GM23338 (cell line): ENCODE results near the gene APCDD1L.

Experiments used
- CREB1 ChIP-seq: fragments of 250-450 bp; sonication (Bioruptor Pico); IDR thresholded peaks from 2 replicates; pipeline ENCODE4 v1.5.0; 2020; ENCODE audit warnings: low read depth, mild to moderate bottlenecking, moderate library complexity
- EZH2 ChIP-seq: fragments of 200-600 bp; sonication (generic); IDR thresholded peaks from one replicate; pipeline ENCODE4 v1.8.0; 2017; ENCODE audit warnings: antibody characterized with exemption, mild to moderate bottlenecking, low read depth; ENCODE audit not compliant: unreplicated experiment
- EZH2phosphoT487 ChIP-seq: fragments of 200-600 bp; sonication (generic); IDR thresholded peaks from one replicate; pipeline ENCODE4 v1.8.1; 2018; ENCODE audit warnings: antibody characterized with exemption; ENCODE audit not compliant: unreplicated experiment
- JUNB ChIP-seq: IDR thresholded peaks from one replicate; pipeline ENCODE4 v1.6.1; 2016; ENCODE audit warnings: antibody characterized with exemption; ENCODE audit not compliant: unreplicated experiment
- NANOG ChIP-seq: IDR thresholded peaks from 2 replicates; pipeline ENCODE4 v1.6.1; 2016; ENCODE audit warnings: antibody characterized with exemption, borderline replicate concordance
- POLR2AphosphoS5 ChIP-seq: IDR thresholded peaks from 2 replicates; pipeline ENCODE4 v1.6.1; 2016; ENCODE audit warnings: antibody characterized with exemption, low read depth
- ZNF114 ChIP-seq: fragments of 250-450 bp; sonication (Bioruptor Pico); IDR thresholded peaks from 2 replicates; pipeline ENCODE4 v1.5.0; 2020; ENCODE audit warnings: mild to moderate bottlenecking, moderate library complexity
- ZNF331 ChIP-seq: fragments of 250-450 bp; sonication (Bioruptor Pico); IDR thresholded peaks from 2 replicates; pipeline ENCODE4 v1.5.0; 2020; ENCODE audit warnings: low read depth, mild to moderate bottlenecking, moderate library complexity
- TF ChIP-seq, protein P1 (sequence below), 2 experiments: fragments of 200-600 bp in 1 of 2; sonication (generic) in 1 of 2; conservative IDR thresholded peaks; 2 replicates each; pipeline versions ENCODE4 v1.5.1 to v1.6.1; 2016 to 2017; ENCODE audit warnings: antibody characterized with exemption in 2 of 2, low read depth in 2 of 2, mild to moderate bottlenecking in 2 of 2, moderate library complexity in 1 of 2
- TF ChIP-seq, protein P2 (sequence below): IDR thresholded peaks from 2 replicates; pipeline ENCODE4 v1.6.1; 2016; ENCODE audit warnings: antibody characterized with exemption

DNA sequence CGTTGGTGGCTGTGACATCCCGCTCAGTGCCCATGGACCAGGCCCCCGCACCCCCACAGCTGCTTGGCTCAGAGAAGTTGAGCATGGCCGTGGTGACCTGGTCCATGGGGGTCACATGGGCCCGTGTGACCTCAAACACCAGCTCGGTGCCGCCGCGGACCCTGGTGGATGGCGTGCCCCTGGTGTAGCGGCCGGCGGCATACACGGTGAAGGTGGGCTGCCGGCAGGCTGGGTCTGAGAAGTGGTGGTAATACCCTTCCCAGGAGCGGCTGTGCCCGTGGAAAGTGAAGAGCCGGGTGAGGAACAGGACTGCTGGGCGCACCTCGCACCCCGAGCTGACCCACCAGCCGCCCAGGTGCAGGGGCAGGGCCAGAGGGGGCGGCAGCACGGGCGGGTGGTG is 54.1 kb downstream of the APCDD1L start:
- no peak for TF ChIP-seq EZH2phosphoT487
- TF ChIP-seq, protein P1, sequence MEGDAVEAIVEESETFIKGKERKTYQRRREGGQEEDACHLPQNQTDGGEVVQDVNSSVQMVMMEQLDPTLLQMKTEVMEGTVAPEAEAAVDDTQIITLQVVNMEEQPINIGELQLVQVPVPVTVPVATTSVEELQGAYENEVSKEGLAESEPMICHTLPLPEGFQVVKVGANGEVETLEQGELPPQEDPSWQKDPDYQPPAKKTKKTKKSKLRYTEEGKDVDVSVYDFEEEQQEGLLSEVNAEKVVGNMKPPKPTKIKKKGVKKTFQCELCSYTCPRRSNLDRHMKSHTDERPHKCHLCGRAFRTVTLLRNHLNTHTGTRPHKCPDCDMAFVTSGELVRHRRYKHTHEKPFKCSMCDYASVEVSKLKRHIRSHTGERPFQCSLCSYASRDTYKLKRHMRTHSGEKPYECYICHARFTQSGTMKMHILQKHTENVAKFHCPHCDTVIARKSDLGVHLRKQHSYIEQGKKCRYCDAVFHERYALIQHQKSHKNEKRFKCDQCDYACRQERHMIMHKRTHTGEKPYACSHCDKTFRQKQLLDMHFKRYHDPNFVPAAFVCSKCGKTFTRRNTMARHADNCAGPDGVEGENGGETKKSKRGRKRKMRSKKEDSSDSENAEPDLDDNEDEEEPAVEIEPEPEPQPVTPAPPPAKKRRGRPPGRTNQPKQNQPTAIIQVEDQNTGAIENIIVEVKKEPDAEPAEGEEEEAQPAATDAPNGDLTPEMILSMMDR (conservative IDR thresholded peaks at IDR 0.05; ENCODE audit: low read depth in 2 of 2), result no peak
- TF ChIP-seq JUNB, result no peak
- TF ChIP-seq POLR2AphosphoS5, result no peak
- no peak for TF ChIP-seq NANOG
- no peak for TF ChIP-seq EZH2
- TF ChIP-seq ZNF331 (CRISPR knock-in tag), result no peak
- TF ChIP-seq, protein P2, sequence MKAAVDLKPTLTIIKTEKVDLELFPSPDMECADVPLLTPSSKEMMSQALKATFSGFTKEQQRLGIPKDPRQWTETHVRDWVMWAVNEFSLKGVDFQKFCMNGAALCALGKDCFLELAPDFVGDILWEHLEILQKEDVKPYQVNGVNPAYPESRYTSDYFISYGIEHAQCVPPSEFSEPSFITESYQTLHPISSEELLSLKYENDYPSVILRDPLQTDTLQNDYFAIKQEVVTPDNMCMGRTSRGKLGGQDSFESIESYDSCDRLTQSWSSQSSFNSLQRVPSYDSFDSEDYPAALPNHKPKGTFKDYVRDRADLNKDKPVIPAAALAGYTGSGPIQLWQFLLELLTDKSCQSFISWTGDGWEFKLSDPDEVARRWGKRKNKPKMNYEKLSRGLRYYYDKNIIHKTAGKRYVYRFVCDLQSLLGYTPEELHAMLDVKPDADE, result no peak
- TF ChIP-seq ZNF114 (CRISPR knock-in tag), result no peak
- TF ChIP-seq CREB1, result no peak
